NCI-H748 (cell line): ENCODE measurements around the gene TAS1R3.
"Not testable (repeated sequence)": the region's sequence is repeated elsewhere in the genome, so short reads cannot be mapped to it uniquely, and the experiment has no call there.

Source experiments
- DNase-seq: peaks from one replicate; lab custom pipeline; 2025; ENCODE audit not compliant: unreplicated experiment; lab: John Stamatoyannopoulos, UW

Gene TAS1R3

GRCh38 chr1:1364266-1364665 lies 33.2 kb downstream of the TAS1R3 start:
- DNase-seq: no peak

GRCh38 chr1:1365875-1366698 lies 35.0 kb downstream of the TAS1R3 start:
- DNase-seq: no peak

- DNase-seq: no peak
Measured at GRCh38 chr1:1366699-1367066, 35.6 kb downstream of the TAS1R3 start.

DNA sequence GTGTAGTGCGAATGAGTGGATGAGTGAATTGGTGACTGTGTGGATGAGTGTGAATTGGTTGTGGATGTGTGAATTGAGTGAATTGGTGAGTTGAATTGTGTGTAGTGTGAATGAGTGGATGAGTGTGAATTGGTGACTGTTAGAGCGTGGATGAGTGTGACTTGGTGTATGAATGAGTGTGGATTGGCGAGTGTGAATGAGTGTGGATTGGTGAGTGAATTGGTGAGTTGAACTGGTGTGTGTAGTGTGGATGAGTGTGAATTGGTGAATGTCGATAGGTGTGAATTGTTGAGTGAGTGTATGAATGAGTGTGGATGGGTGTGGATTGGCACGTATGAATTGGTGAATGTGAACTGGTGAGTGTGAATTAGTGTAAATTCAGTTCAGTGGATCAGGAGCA lies 36.2 kb downstream of the TAS1R3 start:
- no peak for DNase-seq

DNA sequence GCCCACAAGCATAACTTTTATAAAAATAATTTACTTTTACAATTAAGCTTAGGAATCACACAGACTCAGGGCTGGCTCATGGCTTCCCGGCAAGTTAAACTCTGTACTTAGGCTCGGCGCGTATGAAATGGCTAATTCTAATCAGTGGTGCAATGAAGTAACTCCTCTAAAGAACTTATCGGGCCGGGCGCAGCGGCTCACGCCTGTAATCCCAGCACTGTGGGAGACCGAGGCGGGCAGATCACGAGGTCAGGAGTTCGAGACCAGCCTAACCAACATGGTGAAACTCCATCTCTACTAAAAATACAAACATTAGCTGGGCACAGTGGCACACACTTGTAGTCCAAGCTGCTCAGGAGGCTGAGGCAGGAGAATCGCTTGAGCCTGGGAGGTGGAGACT lies 39.0 kb downstream of the TAS1R3 start:
- not testable (repeated sequence) for DNase-seq

DNA sequence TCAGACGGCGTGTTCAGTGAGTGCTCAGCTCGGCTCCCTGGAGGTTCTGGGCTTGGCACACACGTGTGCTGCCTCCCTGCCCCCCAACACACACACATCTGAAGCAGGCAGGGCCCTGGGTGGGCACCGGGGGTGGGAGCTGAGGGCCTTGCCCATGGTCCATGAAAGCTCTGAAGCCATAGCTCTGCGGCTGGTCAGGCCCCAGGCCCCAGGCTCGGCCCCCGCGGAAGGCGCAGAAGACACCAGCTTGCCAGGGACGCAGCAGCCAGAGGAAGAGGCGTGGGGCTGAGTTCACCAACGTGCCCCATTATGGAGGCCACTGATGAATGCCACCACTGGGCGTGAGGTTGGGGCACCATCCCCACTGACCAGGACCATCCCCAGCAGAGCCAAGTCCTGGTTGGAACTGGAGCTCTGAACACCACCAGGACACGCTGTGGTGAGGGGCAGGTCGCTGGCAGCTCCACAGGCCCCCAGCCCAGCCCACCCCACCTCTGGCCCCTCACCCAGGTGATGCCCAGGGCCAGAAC lies 39.8 kb downstream of the TAS1R3 start:
- no peak for DNase-seq

- DNase-seq: no peak
Measured at GRCh38 chr1:1371364-1371745, 40.3 kb downstream of the TAS1R3 start.

DNA sequence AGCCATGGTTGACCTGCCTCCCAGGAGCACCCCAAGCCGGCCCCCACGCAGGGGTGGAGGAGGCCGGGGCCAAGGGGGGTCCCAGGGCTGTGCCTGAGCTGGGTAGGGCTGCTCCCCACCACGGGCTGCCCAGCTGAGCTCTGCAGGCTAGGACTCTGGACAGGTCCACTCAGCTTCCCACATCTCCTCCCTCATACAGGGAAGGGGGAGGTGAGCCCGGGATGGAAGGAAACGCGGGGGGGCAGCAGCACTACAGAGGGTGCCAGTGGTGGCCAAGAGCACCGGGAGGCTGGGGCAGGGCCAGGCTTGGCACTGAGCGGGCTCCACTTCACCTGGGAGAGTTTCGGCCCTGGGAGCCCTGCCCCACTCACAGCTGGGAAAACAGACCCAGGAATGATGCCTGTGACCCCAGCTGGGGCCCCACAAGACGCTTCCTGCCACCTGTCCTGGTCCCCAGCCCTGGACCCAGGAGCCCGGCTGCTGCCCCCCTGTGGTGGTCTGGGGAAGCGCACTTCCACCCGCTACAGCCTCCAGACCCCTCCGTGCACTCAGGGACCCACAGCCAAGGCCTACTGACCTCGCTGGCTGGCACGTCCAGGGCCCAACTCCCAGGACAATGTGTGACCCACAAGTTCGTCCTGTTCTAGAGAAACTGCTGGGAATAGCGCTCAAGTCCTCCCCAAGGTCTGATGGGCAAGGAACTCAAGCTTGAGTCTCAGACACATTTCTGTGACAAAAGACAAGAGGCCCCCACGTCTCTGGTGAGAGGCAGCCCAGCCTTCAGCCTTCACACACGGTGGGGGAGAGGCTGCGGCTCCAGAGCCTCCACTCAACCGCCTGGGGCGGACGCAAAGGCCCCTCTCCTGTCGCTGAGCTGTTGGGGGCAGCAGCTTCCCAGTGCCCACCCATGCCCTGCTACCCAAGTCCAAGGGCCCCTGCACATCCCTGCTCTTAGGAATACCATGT lies 40.9 kb downstream of the TAS1R3 start:
- DNase-seq: peak; percentile 42

DNA sequence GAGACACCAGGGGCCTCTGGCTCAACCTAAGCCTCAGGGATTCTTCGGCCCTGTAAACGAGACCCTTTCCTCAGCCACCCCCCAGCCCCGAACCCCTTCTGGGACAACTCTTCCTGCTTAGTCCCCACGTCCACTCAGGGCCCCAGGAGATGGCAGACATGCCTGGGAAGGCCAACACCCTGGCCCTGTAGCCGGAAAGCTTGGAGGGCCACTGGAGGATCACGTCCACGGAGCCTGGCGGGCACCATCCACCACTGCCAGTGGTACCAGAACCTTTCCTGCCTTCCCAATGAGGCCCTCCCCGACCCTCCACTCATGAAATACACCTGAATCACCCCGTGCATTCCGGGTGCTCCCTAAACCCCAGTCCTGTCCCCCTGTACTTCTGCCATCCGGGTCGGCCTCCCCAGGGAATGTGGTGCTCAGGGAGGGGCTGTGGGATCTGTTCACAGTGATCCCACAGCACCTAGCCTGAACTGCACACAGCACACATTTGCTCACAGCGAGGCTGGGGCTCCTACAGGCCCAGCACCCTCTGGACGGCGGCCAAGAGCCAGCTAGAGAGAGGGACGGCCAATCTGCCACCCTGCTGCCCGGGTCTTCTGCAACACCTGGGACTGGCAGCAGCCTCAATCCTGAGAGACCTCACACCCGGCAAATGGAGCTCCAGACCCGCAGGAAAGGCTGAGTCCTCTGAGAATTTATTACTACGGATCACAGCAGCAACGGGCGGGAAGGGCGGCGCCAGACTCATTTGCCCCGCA lies 42.2 kb downstream of the TAS1R3 start:
- no peak for DNase-seq

DNA sequence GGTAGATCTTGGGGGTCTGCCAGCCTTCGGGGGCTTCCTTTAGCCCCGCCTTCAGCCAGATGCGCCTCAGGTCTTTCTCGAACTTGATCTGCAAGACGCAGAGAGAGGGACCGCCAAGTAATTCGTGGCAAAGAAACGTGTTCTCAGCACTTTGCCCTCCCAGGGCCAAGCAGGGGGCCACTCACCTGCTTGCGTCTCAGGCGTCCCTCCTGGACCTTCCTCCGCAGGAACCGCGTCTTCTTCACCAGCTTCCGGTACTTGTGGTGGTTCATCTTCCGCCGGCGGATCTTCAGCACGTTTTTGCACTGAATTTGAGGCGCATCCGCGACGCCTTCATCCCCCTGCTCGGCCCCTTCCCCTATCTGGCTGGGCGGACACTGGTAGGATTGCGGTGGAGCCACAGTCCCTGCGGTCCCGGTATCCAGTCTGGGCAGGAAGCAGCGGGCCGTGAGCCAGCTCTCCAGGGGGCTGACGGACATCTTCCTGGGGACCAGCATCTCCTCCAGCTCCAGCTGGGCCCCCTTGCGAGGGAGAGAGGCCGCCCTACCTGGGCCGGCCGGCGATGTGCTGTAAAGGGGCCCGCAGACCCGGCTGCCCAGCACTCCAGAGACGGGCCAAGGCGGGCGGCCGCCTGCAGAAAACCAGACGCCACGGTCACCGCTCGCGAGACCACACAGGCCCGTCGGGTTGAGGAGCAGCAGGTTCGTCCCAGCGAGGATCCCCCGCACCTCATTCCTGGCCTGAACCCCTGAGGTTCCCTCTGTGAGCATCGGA lies 42.9 kb downstream of the TAS1R3 start:
- no peak for DNase-seq

DNA sequence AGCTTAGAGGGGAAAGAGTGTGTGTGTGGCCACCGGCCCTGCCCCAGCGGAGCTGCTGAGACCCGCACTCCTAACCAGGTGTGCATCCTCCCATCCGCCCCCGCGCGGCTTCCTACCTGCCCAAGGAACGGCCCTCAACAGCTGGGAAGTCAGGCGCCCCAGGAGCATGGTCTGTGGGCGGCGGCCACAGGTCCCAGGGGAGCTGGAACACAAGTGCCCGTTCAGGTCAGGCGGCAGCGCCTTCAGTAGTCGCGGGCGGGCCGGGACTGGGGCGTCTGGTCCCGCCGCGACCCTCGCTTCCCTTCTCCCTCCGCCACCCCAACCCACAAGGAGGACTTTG lies 43.5 kb downstream of the TAS1R3 start:
- peak; percentile 13 for DNase-seq

DNA sequence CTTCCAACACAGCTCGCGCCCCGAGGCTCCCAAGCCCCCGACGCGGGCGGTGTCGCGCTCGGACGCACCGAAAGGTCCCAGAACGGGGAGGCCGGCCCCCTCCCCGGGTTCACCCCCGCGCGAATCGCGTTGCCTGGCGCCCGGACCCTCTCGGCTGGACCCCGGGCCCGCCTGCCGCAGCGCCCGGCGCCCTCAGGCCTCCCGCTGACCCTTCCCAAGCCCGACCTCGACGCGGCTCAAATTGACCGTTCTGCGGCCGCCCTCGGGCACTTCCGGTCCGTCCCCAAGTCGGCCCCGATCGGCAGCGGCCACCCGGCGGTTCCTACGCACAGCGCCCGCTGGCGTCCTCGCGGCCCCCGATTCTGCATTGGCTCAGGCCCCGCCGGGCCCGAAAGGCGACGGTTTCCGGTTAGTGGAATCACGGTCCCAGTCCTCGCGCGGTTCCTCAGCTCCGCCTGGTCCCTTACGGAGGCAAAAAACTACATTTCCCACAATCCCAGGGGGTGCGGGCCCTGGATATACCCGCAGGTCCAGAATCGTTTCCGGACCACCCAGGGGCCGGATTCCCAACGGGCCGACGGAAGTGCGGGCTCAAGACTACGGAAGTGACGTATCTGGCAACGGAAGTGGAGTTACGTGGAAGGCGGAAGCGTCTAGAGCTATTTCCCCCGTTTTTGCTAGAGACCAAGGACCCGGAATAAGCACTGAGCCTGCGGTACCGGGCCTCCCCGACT lies 44.0 kb downstream of the TAS1R3 start, which contains the start of gene AURKAIP1:
AURKAIP1 (minus strand) TSS at position 279 of the 734 bp plus-strand sequence. CDS start 451 bp downstream, outside the sequence.
- peak; percentile 99 for DNase-seq

DNA sequence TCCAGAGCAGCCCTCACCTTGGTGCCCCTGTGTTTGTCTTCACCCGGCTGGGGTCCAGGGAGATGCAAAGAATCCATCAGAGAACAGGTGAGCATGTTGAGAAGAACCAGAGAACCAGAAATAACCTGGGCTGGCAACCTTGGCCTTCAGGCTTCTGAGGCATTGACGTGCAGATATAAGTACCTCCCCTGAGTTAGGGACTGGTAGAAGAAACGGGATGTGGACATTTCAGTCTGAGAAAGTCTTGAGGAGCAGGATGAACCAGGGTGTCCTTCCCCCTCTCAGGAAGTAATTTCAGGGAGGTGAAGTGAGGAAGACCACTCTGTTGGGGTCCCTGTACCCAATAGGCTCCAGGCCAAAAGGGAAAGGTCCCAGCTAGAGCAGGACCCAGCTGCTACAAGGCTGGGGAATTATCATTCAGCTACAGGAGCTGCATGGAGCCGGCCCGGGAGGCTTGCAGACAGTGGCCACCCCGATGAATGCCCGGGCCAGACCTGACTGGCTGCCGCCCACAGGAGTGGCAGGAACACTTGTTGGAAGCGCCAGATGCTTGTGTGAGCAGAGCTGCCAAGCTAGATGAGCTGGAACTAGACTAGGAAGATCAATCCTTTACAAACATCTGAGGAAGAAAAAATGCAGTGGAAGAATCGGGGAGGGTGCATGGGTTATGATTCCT lies 45.6 kb downstream of the TAS1R3 start:
- DNase-seq: no peak

DNA sequence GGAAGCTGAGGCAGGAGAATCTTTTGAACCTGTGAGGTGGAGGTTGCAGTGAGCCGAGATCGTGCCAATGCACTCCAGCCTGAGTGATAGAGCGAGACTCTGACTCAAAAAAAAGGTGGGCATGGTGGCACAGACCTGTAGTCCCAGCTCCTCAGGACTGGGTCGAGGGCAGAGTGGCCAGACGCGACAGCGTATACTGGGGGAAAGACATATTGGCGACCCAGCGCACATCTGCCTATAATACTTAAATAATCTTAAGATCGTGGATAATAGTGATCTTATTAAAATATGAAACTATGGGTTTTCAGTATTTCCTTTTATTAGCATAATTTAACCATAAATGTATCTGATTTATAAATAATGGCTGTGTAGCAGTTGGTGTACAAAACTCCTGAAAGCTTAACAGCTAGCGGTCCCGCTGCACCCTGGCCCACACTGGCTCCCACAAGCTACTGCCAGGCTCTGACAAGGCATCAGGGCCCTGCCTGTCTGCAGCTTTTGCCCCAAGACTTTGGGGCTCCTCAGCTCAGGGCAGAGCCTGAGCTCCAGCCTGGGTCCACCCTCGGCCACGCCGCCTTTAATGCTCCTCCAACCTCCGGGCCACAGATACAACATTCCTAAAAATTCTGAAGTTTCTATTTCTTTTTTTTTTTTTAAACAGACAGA lies 46.6 kb downstream of the TAS1R3 start:
- DNase-seq: no peak

DNA sequence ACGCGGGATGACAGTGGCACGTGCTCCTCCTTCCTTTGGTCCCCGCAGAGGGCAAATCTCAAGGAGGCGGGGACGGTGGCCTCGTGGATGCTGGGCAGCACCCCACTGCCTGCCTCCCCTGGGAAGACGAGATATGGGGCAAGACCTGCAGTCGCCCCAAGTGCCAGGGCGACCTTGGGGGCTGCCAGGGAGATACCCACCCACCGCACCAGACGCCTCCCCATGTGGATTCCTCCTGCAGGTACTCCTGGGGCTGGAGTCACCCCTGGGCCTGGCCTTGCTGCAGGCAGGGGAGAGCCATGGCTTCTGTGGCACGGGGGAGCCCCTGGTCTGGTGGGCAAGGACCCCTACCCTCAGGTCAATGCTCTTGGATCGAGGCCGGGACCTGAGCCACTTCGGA lies 49.8 kb downstream of the TAS1R3 start:
- no peak for DNase-seq

DNA sequence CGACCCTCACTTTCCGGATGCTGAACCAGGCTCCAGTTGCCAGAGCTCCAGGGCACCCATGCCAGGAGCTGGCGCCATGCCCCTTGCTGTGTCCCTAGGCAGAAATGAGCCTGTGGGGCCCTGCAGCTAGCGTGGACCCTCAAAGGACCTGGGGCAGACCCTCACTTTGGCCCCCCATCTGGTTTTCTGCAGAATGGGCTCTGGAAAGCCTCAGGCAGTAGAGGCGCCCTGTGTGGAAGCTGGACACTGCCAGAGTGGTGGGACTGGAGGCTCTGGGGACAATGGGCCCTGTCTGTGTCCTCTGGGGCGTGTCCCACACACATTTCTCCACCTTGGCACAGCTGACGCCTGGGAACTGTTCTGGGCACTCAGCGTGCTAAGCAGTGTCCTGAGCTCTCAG lies 50.2 kb downstream of the TAS1R3 start:
- no peak for DNase-seq
